ENCODE measurements around the gene IGFBP1.

- TF ChIP-seq REST (tag by site-specific recombination; IDR thresholded peaks at IDR 0.05) (no peak), IKZF3 (tag by site-specific recombination; IDR thresholded peaks at IDR 0.05) (no peak), YY1 (tag by site-specific recombination; IDR thresholded peaks at IDR 0.05) (no peak), ZNF692 (tag by site-specific recombination; IDR thresholded peaks at IDR 0.05) (no peak), ZNF24 (tag by site-specific recombination; IDR thresholded peaks at IDR 0.05) (no peak)
Observed at GRCh38 chr7:45892407-45893035, 4.2 kb downstream of the IGFBP1 start.

All from HEK293 (cell line).